DMS153 (cell line): Measurements from ENCODE around the gene DNAH11.
"Not testable (repeated sequence)": the region's sequence is repeated elsewhere in the genome, so short reads cannot be mapped to it uniquely, and the experiment has no call there.

Source experiments
- DNase-seq: peaks from one replicate; lab custom pipeline; 2025; lab: John Stamatoyannopoulos, UW

Gene DNAH11

GRCh38 chr7:21616796-21617436, 74.1 kb downstream of the DNAH11 start:
- no peak for DNase-seq

GRCh38 chr7:21617513-21617912, 74.7 kb downstream of the DNAH11 start:
- DNase-seq: no peak

GRCh38 chr7:21617916-21618390, 75.1 kb downstream of the DNAH11 start:
- DNase-seq: no peak

- DNase-seq: no peak
Observed at GRCh38 chr7:21618706-21619105, 75.9 kb downstream of the DNAH11 start.

GRCh38 chr7:21620054-21620453, 77.2 kb downstream of the DNAH11 start:
- DNase-seq: no peak

GRCh38 chr7:21624320-21624719, 81.5 kb downstream of the DNAH11 start:
- DNase-seq: no peak

GRCh38 chr7:21636694-21637093, 93.9 kb downstream of the DNAH11 start:
- no peak for DNase-seq

GRCh38 chr7:21639206-21639868, 96.5 kb downstream of the DNAH11 start:
- DNase-seq: no peak

- no peak for DNase-seq
Observed at GRCh38 chr7:21640105-21640504, 97.3 kb downstream of the DNAH11 start.

- no peak for DNase-seq
Observed at GRCh38 chr7:21641546-21641945, 98.7 kb downstream of the DNAH11 start.

GRCh38 chr7:21642422-21642821, 99.6 kb downstream of the DNAH11 start:
- DNase-seq: no peak

- no peak for DNase-seq
Observed at GRCh38 chr7:21651697-21652096, 108.9 kb downstream of the DNAH11 start.

- DNase-seq: no peak
Observed at GRCh38 chr7:21653623-21654022, 110.8 kb downstream of the DNAH11 start.

- no peak for DNase-seq
Observed at GRCh38 chr7:21656081-21656480, 113.2 kb downstream of the DNAH11 start.

GRCh38 chr7:21656796-21657195, 114.0 kb downstream of the DNAH11 start:
- no peak for DNase-seq

GRCh38 chr7:21670496-21670895, 127.7 kb downstream of the DNAH11 start:
- DNase-seq: no peak

GRCh38 chr7:21671859-21672258, 129.0 kb downstream of the DNAH11 start:
- no peak for DNase-seq

GRCh38 chr7:21675255-21675654, 132.4 kb downstream of the DNAH11 start:
- no peak for DNase-seq

GRCh38 chr7:21690705-21691104, 147.9 kb downstream of the DNAH11 start:
- no peak for DNase-seq

GRCh38 chr7:21691146-21691545, 148.3 kb downstream of the DNAH11 start:
- DNase-seq: not testable (repeated sequence)

- DNase-seq: not testable (repeated sequence)
Observed at GRCh38 chr7:21700587-21700986, 157.7 kb downstream of the DNAH11 start.

- no peak for DNase-seq
Observed at GRCh38 chr7:21702303-21702702, 159.5 kb downstream of the DNAH11 start.

GRCh38 chr7:21704359-21704758, 161.5 kb downstream of the DNAH11 start:
- no peak for DNase-seq

GRCh38 chr7:21706131-21706530, 163.3 kb downstream of the DNAH11 start:
- DNase-seq: no peak
